Measurements from ENCODE around the gene EHMT1. TPM values are rescaled to one million over a fixed set of nuclear protein-coding genes. Genes with fewer than 3 reads are reported as not detected.
A peak's percentile ranks its signal among the peaks of the same experiment; 100 is the strongest.
"Not testable (repeated sequence)": the region's sequence is repeated elsewhere in the genome, so short reads cannot be mapped to it uniquely, and the experiment has no call there.

Gene EHMT1
- total RNA-seq, 2 experiments from 2014 or later, result 66.0 to 70.8 TPM

DNA sequence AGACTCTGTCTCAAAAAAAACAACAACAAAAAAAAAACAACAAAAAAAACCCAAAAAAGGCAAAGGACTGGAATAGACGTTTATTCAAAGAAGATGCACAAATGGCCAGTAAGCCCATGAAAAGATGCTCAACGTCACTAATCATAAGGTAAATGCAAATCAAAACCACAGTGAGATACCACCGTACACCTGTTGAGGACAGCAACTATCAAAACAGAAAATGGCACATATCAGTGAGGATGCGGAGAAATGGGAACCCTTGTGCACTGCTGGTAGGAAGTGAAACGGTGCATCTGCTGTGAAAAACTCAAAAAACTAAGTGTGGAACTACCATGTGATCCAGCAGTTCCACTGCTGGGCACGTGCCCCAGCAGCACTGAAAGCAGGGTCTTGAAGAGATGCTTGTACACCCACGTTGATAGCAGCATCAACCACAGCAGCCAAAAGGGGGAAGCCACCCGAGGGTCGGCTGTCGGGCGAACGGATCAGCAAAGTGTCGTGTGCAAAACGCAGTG, 119.4 kb downstream of the EHMT1 start:
- POLR2A ChIA-PET, result not testable (repeated sequence)

DNA sequence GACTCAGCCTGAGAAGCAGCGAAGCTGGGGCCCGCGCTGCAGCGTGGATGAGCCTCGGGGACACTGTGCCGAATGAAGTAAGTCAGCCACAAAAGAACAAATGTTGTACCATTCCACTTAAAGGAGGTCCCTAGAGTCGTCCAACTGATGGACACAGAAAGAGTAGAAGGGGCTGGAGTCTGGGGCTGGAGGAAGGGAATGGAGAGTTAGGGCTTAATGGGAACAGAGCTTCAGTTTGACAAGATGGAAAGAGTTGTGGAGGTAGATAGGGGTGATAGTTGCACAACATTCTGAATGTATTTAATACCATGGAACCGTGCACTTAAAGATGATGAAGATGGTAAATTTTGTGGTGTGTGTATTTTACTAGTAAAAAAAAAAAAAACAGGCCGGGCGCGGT, 119.9 kb downstream of the EHMT1 start:
- ChIA-PET POLR2A (no interaction called here), CTCF (interaction anchor here (0.7 kb wide), 1 partner anchor 60 kb away, joined by 4 read pairs; no protein-coding TSS in a partner anchor)
- intact Hi-C loops (cut with micrococcal nuclease), result no loop called here
- H3K27ac Mint-ChIP-seq, result no peak overlapping the region
- H3K4me1 Mint-ChIP-seq (ENCODE audit: low read depth), result peaks cover 3% of the 10 kb centered on the region
- H3K27me3 Mint-ChIP-seq, result no peaks in the 10 kb centered on the region
- DNase-seq, result no peak
- peaks cover 30% of the 10 kb centered on the region for H3K36me3 Mint-ChIP-seq
- no peak overlapping the region for H3K4me3 Mint-ChIP-seq
- peaks cover 11% of the 10 kb centered on the region for H3K9me3 Mint-ChIP-seq

More for the DNA sequence above, 119.4 kb downstream of the EHMT1 start:
- Mint-ChIP-seq H3K36me3 (peaks cover 33% of the 10 kb centered on the region), H3K9me3 (peaks cover 16% of the 10 kb centered on the region)
- H3K27me3 Mint-ChIP-seq; H3K4me1 Mint-ChIP-seq (ENCODE audit: low read depth); DNase-seq; H3K27ac Mint-ChIP-seq; intact Hi-C loops (cut with micrococcal nuclease); H3K4me3 Mint-ChIP-seq: not testable (repeated sequence)
- CTCF ChIA-PET, result interaction anchor here (0.7 kb wide), 1 partner anchor 60 kb away, joined by 4 read pairs; no protein-coding TSS in a partner anchor

DNA sequence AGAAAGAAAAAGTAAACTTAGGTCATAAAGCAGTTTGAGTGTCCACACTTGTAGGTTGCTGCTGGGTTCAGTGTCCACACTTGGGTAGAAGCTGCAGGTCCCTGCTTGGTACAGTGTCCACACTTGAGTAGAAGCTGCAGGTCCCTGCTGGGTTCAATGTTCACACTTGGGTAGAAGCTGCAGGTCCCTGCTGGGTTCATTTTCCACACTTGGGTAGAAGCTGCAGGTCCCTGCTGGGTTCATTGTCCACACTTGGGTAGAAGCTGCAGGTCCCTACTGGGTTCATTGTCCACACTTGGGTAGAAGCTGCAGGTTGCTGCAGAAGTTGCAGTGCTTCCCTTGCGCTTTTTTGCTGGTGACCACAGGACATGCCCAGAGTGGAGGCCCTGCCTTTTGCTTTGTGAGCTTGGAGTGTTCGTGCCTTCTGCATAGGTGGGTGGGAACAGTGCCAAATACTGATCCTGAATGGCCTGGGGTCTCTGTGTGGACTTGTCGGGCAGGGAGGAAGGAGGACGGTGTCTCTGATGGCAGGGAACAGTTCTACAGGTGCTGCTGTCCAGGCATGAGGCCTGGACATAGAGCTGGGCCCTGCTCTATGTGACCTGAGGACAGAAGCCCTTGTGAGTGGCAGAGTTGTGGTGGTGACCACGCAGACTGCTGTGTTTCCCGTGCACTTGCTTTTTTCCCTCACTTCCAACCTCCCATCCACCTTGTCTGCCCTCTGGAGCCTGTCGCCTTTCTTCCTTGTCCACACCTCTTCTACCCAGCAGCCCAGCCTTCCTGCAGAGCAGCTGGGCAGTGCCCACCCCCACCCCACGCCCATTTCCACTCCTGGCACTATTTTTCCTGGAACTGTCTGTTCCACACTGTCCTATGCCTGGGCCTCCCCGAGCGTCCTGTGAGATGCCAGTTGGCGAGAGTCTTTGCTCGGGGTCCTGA, 120.8 kb downstream of the EHMT1 start:
- intact Hi-C loops (cut with micrococcal nuclease), result no loop called here

DNA sequence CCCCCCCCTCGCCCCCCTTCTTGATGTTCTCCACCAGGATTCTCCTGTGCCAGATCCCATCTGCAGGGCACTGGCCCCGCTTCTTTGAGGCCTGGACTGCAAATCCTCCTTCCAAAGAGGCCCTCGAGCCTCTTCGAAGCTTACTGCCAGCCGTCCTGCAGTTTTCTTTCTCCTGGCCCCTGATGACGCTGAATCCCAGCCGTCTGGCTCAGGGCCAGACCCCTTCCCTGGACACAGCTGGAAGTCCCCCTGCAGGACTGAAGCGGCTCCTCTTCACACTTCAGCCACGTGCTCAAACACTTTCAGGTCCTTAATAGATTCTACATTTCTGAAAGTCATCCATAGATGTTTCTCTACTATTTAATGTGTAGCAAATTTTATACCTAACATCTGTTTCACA, 121.5 kb downstream of the EHMT1 start:
- DNase-seq, result no peak
- ChIA-PET POLR2A (no interaction called here), CTCF (interaction anchor here (1.7 kb wide), 1 partner anchor 67 kb away, joined by 4 read pairs; no protein-coding TSS in a partner anchor)
- H3K4me3 Mint-ChIP-seq, result no peak overlapping the region
- H3K27ac Mint-ChIP-seq, result no peak overlapping the region
- H3K36me3 Mint-ChIP-seq, result peaks cover 24% of the 10 kb centered on the region
- no peaks in the 10 kb centered on the region for H3K27me3 Mint-ChIP-seq
- intact Hi-C loops (cut with micrococcal nuclease), result no loop called here
- no peaks in the 10 kb centered on the region for H3K9me3 Mint-ChIP-seq
- peaks cover 11% of the 10 kb centered on the region for H3K4me1 Mint-ChIP-seq (ENCODE audit: low read depth)

More for the DNA sequence above, 120.8 kb downstream of the EHMT1 start:
- no peak for DNase-seq
- Mint-ChIP-seq H3K9me3 (peaks cover 2% of the 10 kb centered on the region), H3K36me3 (peaks cover 24% of the 10 kb centered on the region), H3K4me3 (no peak overlapping the region), H3K4me1 (ENCODE audit: low read depth) (peaks cover 5% of the 10 kb centered on the region), H3K27ac (no peak overlapping the region), H3K27me3 (no peaks in the 10 kb centered on the region)
- ChIA-PET POLR2A (no interaction called here), CTCF (no interaction called here)

DNA sequence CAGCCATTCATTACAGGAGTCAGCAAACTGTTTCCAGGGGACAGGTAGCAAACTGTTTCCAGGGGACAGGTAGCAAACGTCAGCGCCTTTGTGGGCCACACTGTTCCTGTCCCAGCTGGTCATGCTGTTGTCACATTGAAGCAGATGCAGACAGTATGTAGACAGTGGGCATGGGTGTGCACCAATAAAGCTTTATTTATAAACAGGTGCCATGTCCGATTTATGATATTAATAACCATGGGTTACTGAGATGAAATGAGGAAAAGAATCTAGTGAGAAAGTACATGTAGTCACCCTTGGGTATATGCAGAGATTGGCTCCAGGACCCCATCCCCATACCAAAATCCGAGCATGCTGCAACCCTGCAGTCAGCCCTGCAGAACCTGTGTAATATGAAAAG, 122.5 kb downstream of the EHMT1 start:
- ChIA-PET CTCF (interaction anchor here (1.7 kb wide), 1 partner anchor 68 kb away, joined by 4 read pairs; no protein-coding TSS in a partner anchor), POLR2A (no interaction called here)
- intact Hi-C loops (cut with micrococcal nuclease), result no loop called here
- Mint-ChIP-seq H3K4me1 (ENCODE audit: low read depth) (peaks cover 18% of the 10 kb centered on the region), H3K9me3 (no peaks in the 10 kb centered on the region), H3K27ac (no peak overlapping the region), H3K36me3 (peaks cover 25% of the 10 kb centered on the region), H3K27me3 (no peaks in the 10 kb centered on the region), H3K4me3 (no peak overlapping the region)
- no peak for DNase-seq

DNA sequence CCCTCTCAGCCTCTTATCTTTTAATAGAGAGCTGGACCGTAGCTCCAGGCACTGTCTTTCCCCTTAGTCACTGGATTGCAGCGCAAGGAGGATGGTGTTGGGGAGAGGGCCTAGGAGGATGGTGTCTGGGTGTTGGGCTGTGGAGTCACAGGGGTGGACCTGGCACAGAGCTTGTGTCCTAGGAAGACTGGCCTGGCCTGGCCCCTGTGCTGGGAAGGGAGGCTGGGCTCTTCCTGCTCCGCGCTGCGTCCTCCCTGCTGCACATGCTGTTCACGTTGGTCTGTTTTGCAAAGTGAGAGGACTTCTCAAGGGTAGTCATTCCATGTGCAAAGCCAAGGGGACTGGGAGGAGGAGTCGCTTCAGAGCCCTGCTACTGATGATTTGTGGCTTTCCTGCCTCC, 123.9 kb downstream of the EHMT1 start:
- H3K4me3 Mint-ChIP-seq, result no peak overlapping the region
- DNase-seq, result no peak
- intact Hi-C loops (cut with micrococcal nuclease), result no loop called here
- peak overlapping the region; percentile 13 for H3K27ac Mint-ChIP-seq
- ChIA-PET CTCF (no interaction called here), POLR2A (no interaction called here)
- H3K27me3 Mint-ChIP-seq, result no peaks in the 10 kb centered on the region
- no peaks in the 10 kb centered on the region for H3K9me3 Mint-ChIP-seq
- H3K36me3 Mint-ChIP-seq, result peaks cover 31% of the 10 kb centered on the region
- H3K4me1 Mint-ChIP-seq (ENCODE audit: low read depth), result peaks cover 18% of the 10 kb centered on the region

DNA sequence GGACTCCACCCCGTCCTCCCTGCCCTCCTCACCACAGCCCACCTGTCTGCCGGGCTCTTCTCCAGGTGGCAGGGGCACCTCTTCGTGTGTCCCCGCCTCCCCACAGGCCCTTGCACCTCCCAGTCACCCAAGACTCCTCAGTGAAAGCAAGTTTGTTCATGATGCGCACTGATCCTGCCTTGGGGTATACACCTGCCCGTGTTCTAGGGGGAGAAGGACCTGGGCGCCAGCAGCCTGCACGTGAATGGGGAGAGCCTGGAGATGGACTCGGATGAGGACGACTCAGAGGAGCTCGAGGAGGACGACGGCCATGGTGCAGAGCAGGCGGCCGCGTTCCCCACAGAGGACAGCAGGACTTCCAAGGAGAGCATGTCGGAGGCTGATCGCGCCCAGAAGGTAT, 124.9 kb downstream of the EHMT1 start:
- ChIA-PET CTCF (no interaction called here), POLR2A (no interaction called here)
- Mint-ChIP-seq H3K27ac (no peak overlapping the region), H3K36me3 (peaks cover 28% of the 10 kb centered on the region), H3K4me1 (ENCODE audit: low read depth) (peaks cover 14% of the 10 kb centered on the region), H3K27me3 (no peaks in the 10 kb centered on the region), H3K4me3 (no peak overlapping the region), H3K9me3 (no peaks in the 10 kb centered on the region)
- intact Hi-C loops (cut with micrococcal nuclease), result no loop called here
- DNase-seq, result no peak

DNA sequence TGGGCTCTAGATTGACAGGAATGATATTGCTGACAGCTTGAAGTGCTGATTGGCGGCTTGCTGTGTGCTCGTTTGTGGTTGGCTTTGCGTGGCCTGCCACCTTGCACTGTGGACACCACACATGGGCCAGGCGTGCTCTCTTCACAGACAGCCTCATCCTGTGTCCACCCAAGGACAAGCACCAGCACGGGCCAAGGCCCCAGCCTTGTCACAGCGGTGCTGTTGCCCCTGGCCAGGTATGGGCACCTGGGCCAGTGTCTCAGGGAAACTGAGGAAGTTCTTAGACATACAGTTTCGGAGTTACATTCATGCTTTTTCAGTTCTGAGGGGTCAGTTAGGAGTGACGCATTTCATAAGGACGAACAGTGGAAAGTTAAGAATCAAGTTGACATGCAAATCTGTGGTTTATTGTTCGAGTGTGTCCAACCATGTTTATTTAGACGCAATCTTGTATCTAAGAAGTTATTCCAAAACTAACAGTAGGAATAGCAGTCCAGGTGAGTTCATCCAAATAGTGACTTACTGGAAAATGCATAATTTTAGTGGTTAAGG, 125.9 kb downstream of the EHMT1 start:
- no peaks in the 10 kb centered on the region for H3K27me3 Mint-ChIP-seq
- no peak overlapping the region for H3K27ac Mint-ChIP-seq
- no peak overlapping the region for H3K4me3 Mint-ChIP-seq
- ChIA-PET POLR2A (no interaction called here), CTCF (interaction anchor here (0.6 to 1.1 kb wide), 2 partner anchors 17 to 99 kb away, joined by 3 read pairs; no protein-coding TSS in a partner anchor)
- DNase-seq, result no peak
- no peaks in the 10 kb centered on the region for H3K9me3 Mint-ChIP-seq
- H3K4me1 Mint-ChIP-seq (ENCODE audit: low read depth), result peaks cover 14% of the 10 kb centered on the region
- intact Hi-C loops (cut with micrococcal nuclease), result no loop called here
- H3K36me3 Mint-ChIP-seq, result peaks cover 27% of the 10 kb centered on the region

DNA sequence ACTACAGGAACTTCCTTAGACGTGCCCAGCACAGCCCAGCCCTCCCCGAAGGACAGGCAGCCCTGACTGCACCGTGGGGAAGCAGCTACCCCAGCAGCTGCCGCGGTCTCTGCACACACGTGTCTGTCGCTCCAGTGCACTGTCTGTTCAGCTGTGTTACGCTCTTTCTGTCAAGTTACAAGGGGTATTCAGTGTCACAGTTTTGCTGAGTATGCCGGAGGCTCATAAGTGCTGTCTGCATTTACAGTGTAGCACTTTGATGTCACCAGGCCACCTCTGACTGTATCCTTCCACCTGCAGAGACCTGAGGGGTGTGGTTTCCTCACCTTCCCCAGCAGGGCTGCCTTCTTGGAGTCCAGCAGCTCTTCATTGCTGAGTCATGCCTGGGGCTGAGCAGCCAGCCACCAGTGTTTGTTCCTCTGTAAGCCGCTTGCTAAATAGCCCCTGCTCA, 126.8 kb downstream of the EHMT1 start:
- peaks cover 26% of the 10 kb centered on the region for H3K36me3 Mint-ChIP-seq
- intact Hi-C loops (cut with micrococcal nuclease), result no loop called here
- no peaks in the 10 kb centered on the region for H3K9me3 Mint-ChIP-seq
- POLR2A ChIA-PET, result no interaction called here
- no peaks in the 10 kb centered on the region for H3K27me3 Mint-ChIP-seq
- no peak overlapping the region for H3K4me3 Mint-ChIP-seq
- CTCF ChIA-PET, result interaction anchor here (0.5 to 1.1 kb wide), 3 partner anchors 16 to 356 kb away, joined by 3 read pairs; no protein-coding TSS in a partner anchor
- peak overlapping the region; percentile 69 for H3K27ac Mint-ChIP-seq
- H3K4me1 Mint-ChIP-seq (ENCODE audit: low read depth), result peaks cover 14% of the 10 kb centered on the region
- DNase-seq, result peak; percentile 59

DNA sequence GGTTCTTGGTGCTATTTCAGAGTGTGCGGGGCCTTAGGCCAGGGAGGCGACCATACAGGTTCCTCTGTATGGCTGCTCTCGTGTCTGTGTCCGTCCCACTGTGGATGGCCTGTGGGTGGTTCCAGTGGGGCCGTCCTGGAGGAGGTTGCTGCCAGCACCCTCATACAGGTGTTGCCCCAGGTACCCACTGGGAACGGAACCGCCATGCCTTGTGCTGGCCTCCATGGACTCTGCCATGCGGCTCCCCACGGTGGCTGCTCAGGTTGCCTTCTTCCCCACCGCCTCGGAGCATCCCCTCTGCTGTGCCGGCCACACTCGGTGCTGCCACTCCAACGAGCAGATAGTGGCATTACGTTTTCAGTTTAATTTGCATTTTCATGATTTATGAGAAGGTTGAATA, 129.5 kb downstream of the EHMT1 start:
- POLR2A ChIA-PET, result no interaction called here

DNA sequence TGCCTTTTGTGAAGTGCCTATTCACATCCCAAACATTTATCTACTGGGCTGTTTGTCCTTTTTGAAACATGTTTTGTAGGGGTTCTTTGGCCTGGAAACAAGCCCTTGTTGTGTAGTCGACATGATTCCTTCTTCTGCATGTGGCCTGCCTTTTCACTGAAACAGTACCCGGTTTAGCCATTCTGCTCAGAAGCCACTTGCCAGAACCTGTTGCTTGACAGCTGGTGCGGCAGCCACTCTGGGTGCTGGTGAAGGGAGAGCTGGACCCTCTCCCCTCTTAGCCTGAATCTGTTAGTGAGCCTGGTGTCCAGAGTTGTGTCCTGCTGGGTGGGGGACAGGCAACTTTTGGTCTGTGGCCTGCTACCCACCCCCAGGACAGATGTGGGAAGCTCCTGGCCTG, 129.9 kb downstream of the EHMT1 start:
- H3K4me1 Mint-ChIP-seq (ENCODE audit: low read depth), result peaks cover 14% of the 10 kb centered on the region
- H3K27me3 Mint-ChIP-seq, result no peaks in the 10 kb centered on the region
- ChIA-PET POLR2A (no interaction called here), CTCF (interaction anchor here (1.5 kb wide), 1 partner anchor 13 kb away, joined by 3 read pairs; no protein-coding TSS in a partner anchor)
- no peak for DNase-seq
- intact Hi-C loops (cut with micrococcal nuclease), result no loop called here
- peaks cover 38% of the 10 kb centered on the region for H3K36me3 Mint-ChIP-seq
- H3K27ac Mint-ChIP-seq, result no peak overlapping the region
- H3K9me3 Mint-ChIP-seq, result no peaks in the 10 kb centered on the region
- no peak overlapping the region for H3K4me3 Mint-ChIP-seq

More for the DNA sequence above, 129.5 kb downstream of the EHMT1 start:
- DNase-seq, result no peak
- no peak overlapping the region for H3K27ac Mint-ChIP-seq
- H3K4me3 Mint-ChIP-seq, result no peak overlapping the region
- H3K27me3 Mint-ChIP-seq, result no peaks in the 10 kb centered on the region
- H3K9me3 Mint-ChIP-seq, result no peaks in the 10 kb centered on the region
- peaks cover 38% of the 10 kb centered on the region for H3K36me3 Mint-ChIP-seq
- CTCF ChIA-PET, result no interaction called here
- peaks cover 14% of the 10 kb centered on the region for H3K4me1 Mint-ChIP-seq (ENCODE audit: low read depth)
- intact Hi-C loops (cut with micrococcal nuclease), result no loop called here

DNA sequence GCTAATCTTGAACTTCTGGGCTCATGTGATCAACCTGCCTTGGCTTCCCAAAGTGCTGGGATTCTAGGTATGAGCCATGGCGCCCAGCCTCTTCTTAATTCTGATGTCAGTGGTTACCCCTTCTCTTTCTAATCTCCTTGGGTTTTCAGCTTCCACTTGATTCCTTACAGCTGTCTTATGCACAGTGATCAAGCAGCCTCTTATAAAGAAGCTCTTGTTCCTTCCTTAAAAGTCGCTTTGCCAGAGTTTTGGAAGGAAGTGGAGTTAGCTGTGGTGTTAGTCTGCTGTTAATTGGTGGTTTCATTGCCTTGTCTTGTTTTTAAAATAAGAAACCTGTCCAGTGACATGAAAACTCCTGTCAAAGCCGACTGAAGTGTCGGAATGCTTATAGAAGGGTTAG, 130.7 kb downstream of the EHMT1 start:
- Mint-ChIP-seq H3K27me3 (no peaks in the 10 kb centered on the region), H3K27ac (no peak overlapping the region), H3K4me1 (ENCODE audit: low read depth) (peaks cover 14% of the 10 kb centered on the region), H3K36me3 (peaks cover 44% of the 10 kb centered on the region), H3K4me3 (no peak overlapping the region), H3K9me3 (no peaks in the 10 kb centered on the region)
- intact Hi-C loops (cut with micrococcal nuclease), result no loop called here
- no peak for DNase-seq
- ChIA-PET POLR2A (no interaction called here), CTCF (interaction anchor here (1.5 kb wide), 1 partner anchor 14 kb away, joined by 3 read pairs; no protein-coding TSS in a partner anchor)
